Measurements from ENCODE around the gene ARIH2.

The ARIH2 gene

DNA sequence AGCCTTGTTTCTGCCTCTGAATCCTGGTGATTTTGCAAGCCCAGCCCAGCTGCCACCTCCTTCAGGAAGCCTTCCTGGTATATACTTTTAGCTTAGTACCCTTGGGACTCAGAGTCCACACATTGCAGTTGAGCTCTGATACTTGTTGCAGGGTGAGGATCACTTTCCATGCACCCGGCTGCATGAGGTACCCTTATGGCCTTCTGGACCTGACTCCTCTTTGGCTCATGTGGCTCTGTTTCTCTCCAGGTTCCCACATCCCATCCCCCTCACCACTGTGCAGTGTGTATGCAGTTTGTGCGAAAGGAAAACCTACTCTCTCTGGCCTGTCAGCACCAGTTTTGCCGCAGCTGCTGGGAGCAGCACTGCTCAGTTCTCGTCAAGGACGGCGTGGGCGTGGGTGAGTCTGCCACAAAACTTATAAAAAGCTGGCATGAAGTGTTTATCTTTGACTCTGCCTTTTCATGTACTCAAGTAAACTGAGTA lies 48.3 kb downstream of the ARIH2 start:
- in situ Hi-C loops (cut with HindIII; ENCODE audit: low sequenced_read_pairs), result no loop called here

- in situ Hi-C loops (cut with HindIII; ENCODE audit: low sequenced_read_pairs), result no loop called here
Measured at GRCh38 chr3:48970586-48970985, 51.9 kb downstream of the ARIH2 start.

DNA sequence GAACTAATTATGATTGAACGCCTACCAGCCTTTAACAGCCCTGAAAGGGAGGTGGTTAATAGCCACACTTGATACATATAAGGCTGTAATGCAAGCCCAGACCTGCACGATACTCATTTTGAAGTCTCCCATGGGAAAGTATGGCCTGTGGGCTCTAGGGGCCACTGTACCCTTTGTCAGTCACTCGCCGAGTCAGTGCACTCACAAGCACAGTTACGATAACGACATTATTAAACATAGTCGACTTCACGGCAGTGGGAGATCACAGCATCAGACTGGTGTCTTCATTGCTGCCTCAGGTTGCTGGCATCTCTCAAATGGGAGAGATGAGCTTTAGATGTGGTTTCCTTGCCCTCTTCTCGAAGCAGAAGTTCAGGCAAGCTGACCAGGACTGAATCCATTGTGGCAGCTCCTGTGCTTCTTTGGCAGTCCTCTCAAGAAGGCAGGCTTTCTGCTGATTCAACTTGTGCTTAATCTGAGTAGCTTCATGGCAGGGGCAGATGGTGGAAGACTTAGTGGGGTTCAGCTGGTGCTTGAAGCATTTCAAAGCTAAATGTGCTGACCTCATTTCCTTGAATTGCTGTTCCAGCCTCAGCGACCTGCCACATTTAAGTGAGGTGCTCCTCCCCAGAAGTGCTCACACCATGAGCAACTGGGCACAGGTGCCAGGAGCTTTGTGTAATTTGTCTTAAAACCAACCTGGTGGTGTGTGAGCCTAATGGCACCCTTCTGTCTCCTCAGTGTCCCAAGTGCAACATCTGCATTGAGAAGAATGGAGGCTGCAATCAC lies 55.6 kb downstream of the ARIH2 start:
- in situ Hi-C loops (cut with HindIII; ENCODE audit: low sequenced_read_pairs), result no loop called here

DNA sequence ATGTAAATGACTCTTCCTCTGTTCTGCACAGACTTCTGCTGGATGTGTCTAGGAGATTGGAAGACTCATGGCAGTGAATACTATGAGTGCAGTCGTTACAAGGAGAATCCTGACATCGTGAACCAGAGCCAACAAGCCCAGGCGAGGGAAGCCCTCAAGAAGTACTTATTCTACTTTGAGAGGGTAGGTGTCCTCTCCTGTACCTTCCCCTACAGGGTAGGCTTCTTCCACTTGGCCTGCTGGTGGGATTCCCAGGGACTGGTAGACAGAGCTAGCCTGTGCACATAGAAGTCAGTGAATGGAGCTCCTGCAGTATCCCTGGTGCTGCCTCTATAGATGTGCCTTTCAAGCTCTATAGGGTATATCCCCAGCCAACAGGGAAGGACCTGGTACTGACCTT lies 60.8 kb downstream of the ARIH2 start:
- in situ Hi-C loops (cut with HindIII; ENCODE audit: low sequenced_read_pairs), result no loop called here

GRCh38 chr3:48980295-48980694 lies 61.7 kb downstream of the ARIH2 start:
- in situ Hi-C loops (cut with HindIII; ENCODE audit: low sequenced_read_pairs), result no loop called here

GRCh38 chr3:48982016-48982415 lies 63.4 kb downstream of the ARIH2 start:
- in situ Hi-C loops (cut with HindIII; ENCODE audit: low sequenced_read_pairs), result no loop called here

DNA sequence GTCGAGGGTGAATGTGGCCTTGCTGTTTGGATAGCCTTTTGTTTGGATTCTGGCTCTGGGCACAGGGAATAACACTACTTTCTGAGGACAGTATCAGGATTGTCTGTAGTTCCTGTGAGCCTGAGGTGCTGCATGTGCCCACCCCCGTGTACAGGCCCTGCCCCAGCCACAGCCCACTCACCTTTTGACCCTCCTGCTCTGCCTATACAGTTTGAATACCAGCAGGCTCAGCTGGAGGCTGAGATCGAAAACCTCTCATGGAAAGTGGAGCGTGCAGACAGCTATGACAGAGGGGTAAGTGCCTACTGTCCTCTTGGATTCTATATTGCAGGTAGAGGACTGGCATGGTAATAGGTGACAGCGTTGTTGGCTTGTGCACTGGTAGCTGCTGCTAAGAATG lies 64.0 kb downstream of the ARIH2 start:
- in situ Hi-C loops (cut with HindIII; ENCODE audit: low sequenced_read_pairs), result no loop called here

GRCh38 chr3:48983096-48983495 lies 64.5 kb downstream of the ARIH2 start:
- in situ Hi-C loops (cut with HindIII; ENCODE audit: low sequenced_read_pairs), result no loop called here

DNA sequence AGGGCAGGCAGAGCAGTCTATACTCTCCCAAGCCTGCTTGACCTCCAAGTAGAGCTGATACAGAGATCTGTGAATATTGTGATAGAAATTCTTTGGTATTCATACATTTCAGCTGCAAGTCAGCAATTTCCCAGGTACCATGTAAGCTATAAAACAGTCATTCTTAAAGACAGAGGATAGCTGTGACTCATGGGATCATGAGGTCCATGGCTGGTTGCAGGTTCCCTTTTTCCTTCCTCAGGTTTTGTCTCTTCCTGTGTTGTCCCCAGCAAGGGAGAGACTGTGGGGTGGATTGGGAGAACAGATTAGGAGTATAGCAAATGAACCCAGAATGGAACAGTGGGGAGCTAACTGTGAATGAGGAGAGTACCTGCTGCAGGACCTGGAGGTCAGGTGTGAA lies 66.0 kb downstream of the ARIH2 start:
- in situ Hi-C loops (cut with HindIII; ENCODE audit: low sequenced_read_pairs), result no loop called here

GRCh38 chr3:48985831-48986376 lies 67.3 kb downstream of the ARIH2 start:
- in situ Hi-C loops (cut with HindIII; ENCODE audit: low sequenced_read_pairs), result no loop called here

- in situ Hi-C loops (cut with HindIII; ENCODE audit: low sequenced_read_pairs), result no loop called here
Measured at GRCh38 chr3:48989126-48989795, 70.6 kb downstream of the ARIH2 start.

GRCh38 chr3:48989796-48990635 lies 71.4 kb downstream of the ARIH2 start, which contains the start of gene P4HTM:
Gene P4HTM (plus strand): TSS chr3:48990241. CDS start chr3:48990257, 16 bp downstream.
- in situ Hi-C loops (cut with HindIII; ENCODE audit: low sequenced_read_pairs), result no loop called here

DNA sequence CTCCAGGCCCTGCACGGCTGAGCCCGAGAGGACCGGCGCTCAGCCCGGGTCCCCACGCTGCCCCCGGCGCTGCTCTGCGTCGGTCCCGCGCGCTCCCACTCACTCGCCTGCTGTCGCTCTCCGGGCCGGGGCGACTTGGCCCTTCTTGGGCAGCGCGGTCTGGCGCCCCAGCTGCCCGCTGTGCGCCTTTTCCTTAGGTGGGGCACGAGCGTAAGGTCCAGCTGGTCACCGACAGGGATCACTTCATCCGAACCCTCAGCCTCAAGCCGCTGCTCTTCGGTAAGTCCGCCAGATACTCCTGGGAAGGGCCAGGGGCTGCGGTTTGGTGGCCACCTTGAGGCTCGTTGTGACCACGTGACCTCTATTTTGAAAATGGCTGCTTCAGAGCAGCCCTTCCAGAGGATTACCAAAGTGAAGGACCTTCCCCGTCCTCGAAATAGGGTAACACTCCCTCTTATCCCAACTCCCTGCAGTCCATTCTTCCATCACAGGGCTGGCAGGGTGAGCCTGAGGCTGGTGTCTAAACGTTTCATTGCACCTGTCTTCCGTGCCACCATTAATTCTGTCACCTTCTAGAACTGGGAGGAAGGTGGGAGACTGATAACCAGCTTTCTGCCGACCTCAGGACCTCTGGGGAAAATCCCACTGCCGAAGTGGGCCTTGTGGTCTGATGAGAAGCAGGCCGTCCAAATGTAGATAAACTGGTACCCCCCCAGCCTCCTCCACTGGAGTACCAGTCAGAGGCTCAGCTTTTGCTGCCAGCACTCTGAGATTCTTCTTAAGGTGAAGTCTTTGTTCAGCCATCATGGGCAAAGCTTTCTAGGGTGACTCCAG lies 72.2 kb downstream of the ARIH2 start:
- in situ Hi-C loops (cut with HindIII; ENCODE audit: low sequenced_read_pairs), result no loop called here

DNA sequence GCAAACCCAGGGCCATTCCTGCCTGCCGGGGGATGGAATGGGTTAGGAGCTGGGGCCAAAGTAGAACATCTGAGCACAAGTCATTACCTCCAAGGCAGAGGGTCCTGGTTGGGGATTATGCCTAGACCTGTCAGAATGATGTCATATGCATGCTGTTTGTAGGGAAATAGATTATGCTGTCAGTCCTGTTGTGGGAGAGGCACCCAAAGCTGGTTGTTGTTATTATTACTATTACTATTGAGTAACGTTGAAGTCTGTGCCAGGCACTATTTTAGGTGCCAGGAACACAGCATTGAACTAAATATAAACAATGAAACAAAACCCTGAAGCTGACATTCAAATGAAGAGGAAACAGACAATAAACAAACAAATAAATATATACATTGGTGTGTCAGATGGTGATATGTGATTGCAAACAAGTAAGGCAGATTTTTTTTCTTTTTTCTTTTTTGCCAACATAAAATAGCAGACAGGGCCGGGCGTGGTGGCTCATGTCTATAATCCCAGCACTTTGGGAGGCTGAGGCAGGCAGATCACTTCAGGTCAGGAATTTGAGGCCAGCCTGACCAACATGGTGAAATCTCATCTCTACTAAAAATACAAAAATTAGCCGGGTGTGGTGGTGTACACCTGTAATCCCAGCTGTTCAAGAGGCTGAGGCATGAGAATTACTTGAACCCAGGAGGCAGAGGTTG lies 73.4 kb downstream of the ARIH2 start:
- in situ Hi-C loops (cut with HindIII; ENCODE audit: low sequenced_read_pairs), result no loop called here

DNA sequence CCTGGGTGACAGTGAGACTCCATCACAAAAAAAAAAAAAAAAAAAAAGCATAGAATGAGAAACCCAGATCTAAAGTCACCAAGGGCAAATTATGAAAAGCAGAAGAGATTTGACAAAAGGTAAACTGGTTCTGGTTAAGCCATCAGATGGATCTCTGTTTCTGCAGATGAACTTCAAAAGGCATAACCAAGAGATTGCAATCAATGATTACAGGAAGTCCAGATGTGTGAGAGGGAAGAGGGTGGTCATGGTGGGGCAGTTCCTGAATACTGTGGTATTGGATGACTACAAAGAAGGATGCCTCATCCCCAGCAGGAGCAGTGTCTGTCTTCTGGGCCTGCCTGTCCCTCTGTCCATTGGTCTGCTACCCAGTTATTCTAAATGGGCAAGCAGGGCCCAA lies 75.2 kb downstream of the ARIH2 start:
- in situ Hi-C loops (cut with HindIII; ENCODE audit: low sequenced_read_pairs), result no loop called here

DNA sequence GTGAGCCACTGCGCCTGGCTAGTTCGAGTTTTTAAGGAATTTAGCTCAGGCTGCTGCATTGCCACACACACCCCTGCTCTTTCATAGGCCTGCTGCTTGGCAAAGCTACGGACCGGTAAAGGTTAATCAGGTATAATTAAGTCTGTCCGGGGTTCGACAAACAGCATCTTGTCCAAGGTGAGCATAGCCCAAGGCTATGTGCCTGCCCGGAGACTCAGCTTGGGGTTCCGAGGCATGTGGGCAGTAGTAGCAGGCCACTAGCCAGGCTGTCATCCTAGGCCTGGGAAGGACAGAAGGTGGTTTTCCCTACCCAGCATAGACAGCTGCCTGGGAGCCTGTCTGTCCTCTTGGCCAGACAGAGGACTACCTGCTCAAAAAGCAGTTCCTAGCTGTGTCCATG lies 78.0 kb downstream of the ARIH2 start:
- in situ Hi-C loops (cut with HindIII; ENCODE audit: low sequenced_read_pairs), result no loop called here

GRCh38 chr3:48997102-48997635 lies 78.5 kb downstream of the ARIH2 start:
- in situ Hi-C loops (cut with HindIII; ENCODE audit: low sequenced_read_pairs), result no loop called here

DNA sequence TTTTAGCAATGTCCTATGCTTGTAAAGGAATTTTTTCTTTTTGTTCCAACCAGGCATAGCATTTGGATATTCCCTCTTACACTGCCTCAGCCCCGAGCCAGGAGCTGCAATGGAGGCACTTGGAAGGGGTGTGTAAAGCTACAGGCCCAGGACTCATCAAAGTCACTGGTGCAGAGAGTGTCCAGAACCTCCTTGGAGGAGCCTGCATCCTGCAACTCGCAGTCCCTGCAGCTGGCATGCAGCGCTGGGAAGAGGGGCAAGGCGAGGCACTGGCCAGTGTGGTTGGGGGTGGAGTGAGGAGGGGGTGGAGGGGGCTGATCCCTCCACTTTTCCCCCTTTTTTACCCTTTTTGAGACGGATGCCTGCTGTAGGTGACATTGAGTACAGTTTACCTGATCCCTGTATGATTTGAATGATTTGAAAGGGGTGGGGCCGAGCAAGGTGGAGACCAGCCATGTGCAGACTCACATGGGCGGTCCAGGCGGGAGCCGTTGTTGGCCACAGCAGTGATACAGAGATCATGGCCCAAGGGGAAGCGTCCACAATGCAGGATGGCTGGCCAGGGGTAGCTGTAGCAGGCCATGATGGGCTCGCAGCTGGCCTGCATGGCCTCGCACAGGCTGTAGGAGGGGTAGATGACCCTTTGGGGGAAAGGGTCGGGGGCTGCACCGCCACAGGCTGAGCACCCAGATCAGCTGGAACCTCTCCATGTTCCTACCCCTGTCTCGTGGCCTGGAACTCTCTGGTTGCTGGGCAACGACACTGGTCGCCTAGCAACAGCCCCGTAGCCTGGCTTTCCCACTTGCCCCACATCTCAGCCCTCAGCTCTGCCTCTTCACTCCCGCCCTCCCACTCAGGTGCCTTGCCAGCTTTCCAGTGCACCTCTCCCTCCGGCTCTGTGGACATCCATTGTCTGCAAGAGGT lies 79.3 kb downstream of the ARIH2 start:
- in situ Hi-C loops (cut with HindIII; ENCODE audit: low sequenced_read_pairs), result no loop called here

Data from endothelial cell of hepatic sinusoid (primary cell).